HG03097 (cell line): ENCODE data around the gene CORO2B.

Source experiments
- ATAC-seq: cut with Tn5 transposase; IDR thresholded peaks from one replicate; pipeline ENCODE4 v1.9.1; 2021; ENCODE audit not compliant: unreplicated experiment, low FRiP score

Gene CORO2B

GRCh38 chr15:68713874-68714273, 135.1 kb downstream of the CORO2B start:
- no peak for ATAC-seq

GRCh38 chr15:68715111-68715510, 136.3 kb downstream of the CORO2B start:
- no peak for ATAC-seq

- no peak for ATAC-seq
These were observed 139.2 kb downstream of the CORO2B start for GRCh38 chr15:68717951-68718350.

- ATAC-seq: no peak
These were observed 139.7 kb downstream of the CORO2B start for GRCh38 chr15:68718468-68718867.

- no peak for ATAC-seq
These were observed 140.3 kb downstream of the CORO2B start for GRCh38 chr15:68719051-68719450.

GRCh38 chr15:68719672-68720071, 140.9 kb downstream of the CORO2B start:
- ATAC-seq: no peak

- no peak for ATAC-seq
These were observed 143.1 kb downstream of the CORO2B start for GRCh38 chr15:68721886-68722285.

- no peak for ATAC-seq
These were observed 146.9 kb downstream of the CORO2B start for GRCh38 chr15:68725736-68726135.

GRCh38 chr15:68726246-68726645, 147.5 kb downstream of the CORO2B start:
- ATAC-seq: no peak

- no peak for ATAC-seq
These were observed 151.1 kb downstream of the CORO2B start for GRCh38 chr15:68729789-68730411.

- no peak for ATAC-seq
These were observed 151.7 kb downstream of the CORO2B start for GRCh38 chr15:68730471-68730919.

GRCh38 chr15:68730976-68731897, 152.4 kb downstream of the CORO2B start:
- no peak for ATAC-seq

- no peak for ATAC-seq
These were observed 153.7 kb downstream of the CORO2B start for GRCh38 chr15:68732451-68732850.

GRCh38 chr15:68733666-68734065, 154.9 kb downstream of the CORO2B start:
- ATAC-seq: no peak

- ATAC-seq: no peak
These were observed 155.6 kb downstream of the CORO2B start for GRCh38 chr15:68734352-68734751.

- no peak for ATAC-seq
These were observed 156.1 kb downstream of the CORO2B start for GRCh38 chr15:68734881-68735280.

GRCh38 chr15:68735610-68736009, 156.8 kb downstream of the CORO2B start:
- no peak for ATAC-seq

- ATAC-seq: no peak
These were observed 160.7 kb downstream of the CORO2B start for GRCh38 chr15:68739390-68740080.

- ATAC-seq: no peak
These were observed 164.5 kb downstream of the CORO2B start for GRCh38 chr15:68743256-68743655.

GRCh38 chr15:68749365-68749764, 170.6 kb downstream of the CORO2B start:
- no peak for ATAC-seq

- no peak for ATAC-seq
These were observed 171.0 kb downstream of the CORO2B start for GRCh38 chr15:68749793-68750192.
